HG03159 (cell line): ENCODE data around the gene DIABLO.
"Not testable (repeated sequence)": the region's sequence is repeated elsewhere in the genome, so short reads cannot be mapped to it uniquely, and the experiment has no call there.

Experiments
- ATAC-seq: cut with Tn5 transposase; IDR thresholded peaks from one replicate; pipeline ENCODE4 v1.9.1; 2021; ENCODE audit warnings: mild to moderate bottlenecking, moderate library complexity; ENCODE audit not compliant: unreplicated experiment

DIABLO gene

GRCh38 chr12:122190842-122191668, 34.8 kb downstream of the DIABLO start:
- no peak for ATAC-seq

GRCh38 chr12:122189626-122190475, 36.0 kb downstream of the DIABLO start:
- ATAC-seq, result no peak

GRCh38 chr12:122187466-122187865, 38.4 kb downstream of the DIABLO start:
- ATAC-seq, result no peak

GRCh38 chr12:122185494-122186082, 40.3 kb downstream of the DIABLO start:
- no peak for ATAC-seq

GRCh38 chr12:122185079-122185478, 40.8 kb downstream of the DIABLO start:
- ATAC-seq, result no peak

- no peak for ATAC-seq
These were observed 41.3 kb downstream of the DIABLO start for GRCh38 chr12:122184517-122184916.

- no peak for ATAC-seq
These were observed 42.3 kb downstream of the DIABLO start for GRCh38 chr12:122183588-122183940.

- no peak for ATAC-seq
These were observed 42.8 kb downstream of the DIABLO start, which contains the start of gene LRRC43 for GRCh38 chr12:122182887-122183587. Gene LRRC43 (plus strand): TSS chr12:122183123. CDS start chr12:122183145, 22 bp downstream.

- not testable (repeated sequence) for ATAC-seq
These were observed 49.4 kb downstream of the DIABLO start for GRCh38 chr12:122176473-122176872.

- no peak for ATAC-seq
These were observed 51.6 kb downstream of the DIABLO start, which contains the start of gene IL31 for GRCh38 chr12:122174155-122174845. Gene IL31 (minus strand): TSS chr12:122174221. CDS start chr12:122174172, 49 bp downstream.

GRCh38 chr12:122172262-122172939, 53.5 kb downstream of the DIABLO start:
- ATAC-seq, result no peak

- no peak for ATAC-seq
These were observed 54.5 kb downstream of the DIABLO start for GRCh38 chr12:122171399-122171798.

- no peak for ATAC-seq
These were observed 57.4 kb downstream of the DIABLO start for GRCh38 chr12:122168492-122168891.

GRCh38 chr12:122167356-122167925, 58.4 kb downstream of the DIABLO start:
- ATAC-seq, result no peak

- peak; percentile 60 for ATAC-seq
These were observed 59.2 kb downstream of the DIABLO start for GRCh38 chr12:122166422-122167349.

GRCh38 chr12:122162976-122163375, 62.9 kb downstream of the DIABLO start:
- ATAC-seq, result no peak

GRCh38 chr12:122161682-122162081, 64.2 kb downstream of the DIABLO start:
- ATAC-seq, result no peak

- no peak for ATAC-seq
These were observed 65.1 kb downstream of the DIABLO start for GRCh38 chr12:122160761-122161160.
